Esophagus mucosa (tissue), 1 donor: ENCODE measurements around the gene ZNF778. TPM values are rescaled to one million over a fixed set of nuclear protein-coding genes. Genes with fewer than 3 reads are reported as not detected.
"Not testable (repeated sequence)": the region's sequence is repeated elsewhere in the genome, so short reads cannot be mapped to it uniquely, and the experiment has no call there.

Experiments used
- ATAC-seq: fragments of 200-7000 bp; cut with Tn5 transposase; one replicate; pipeline ENCODE4 v1.9.1; 2020
- total RNA-seq: library from RNA; stranded (reverse); gene quantifications from one replicate; pipeline ENCODE4 v1.2.4, GENCODE V29; 2023
- donor health status: DM: yes; HTN: yes; CAD: no.

The ZNF778 gene
- total RNA-seq, 1 donor from 2014 or later = 5.3 TPM

DNA sequence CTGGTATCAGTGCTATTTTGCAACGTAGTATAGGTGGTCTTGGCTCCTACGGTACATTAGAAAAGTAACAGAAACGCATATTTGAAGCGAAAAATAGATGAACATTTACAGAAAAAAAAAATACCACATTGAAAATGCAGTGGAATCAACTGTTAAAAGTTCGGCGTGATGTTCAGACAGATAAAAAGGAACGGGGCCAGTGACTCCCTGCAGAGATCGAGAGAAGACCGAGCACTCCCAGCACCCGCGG, 440 bp upstream of the ZNF778 start:
- ATAC-seq = no peak

DNA sequence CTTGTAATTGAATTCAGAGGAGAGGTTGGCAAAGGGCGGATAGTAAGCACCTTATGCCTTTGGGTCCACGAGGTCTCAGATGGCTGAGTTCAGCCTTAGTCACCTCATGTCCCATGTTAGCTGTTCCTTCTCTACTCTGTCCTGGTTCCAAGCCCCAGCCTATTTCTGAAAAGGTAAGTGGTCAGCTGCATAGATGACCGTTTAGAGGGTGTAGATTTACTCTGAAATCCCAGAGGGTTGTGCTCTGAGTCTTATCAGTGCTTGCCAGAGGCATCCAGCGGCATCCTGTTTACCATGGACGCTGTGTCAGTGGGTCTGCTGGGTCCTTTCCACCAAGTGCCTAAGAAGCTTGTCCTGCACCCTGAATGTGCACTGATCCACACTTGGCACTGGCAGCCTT, 1.9 kb downstream of the ZNF778 start:
- ATAC-seq = no peak

DNA sequence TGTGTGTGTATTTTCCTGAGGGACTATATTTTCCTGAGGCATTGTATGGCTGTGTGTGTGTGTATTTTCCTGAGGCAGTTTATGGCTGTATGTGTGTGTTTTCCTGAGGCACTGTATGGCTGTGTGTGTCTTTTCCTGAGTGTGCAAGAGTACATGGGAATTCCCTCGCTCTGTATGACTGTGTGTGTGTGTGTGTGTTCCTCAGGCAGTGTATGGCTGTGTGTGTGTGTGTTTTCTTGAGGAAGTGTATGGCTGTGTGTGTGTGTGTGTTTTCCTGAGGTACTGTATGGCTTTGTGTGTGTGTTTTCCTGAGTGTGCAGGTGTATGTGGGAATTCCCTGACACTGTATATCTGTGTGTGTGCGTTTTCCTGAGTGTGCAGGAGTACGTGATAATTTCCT, 4.1 kb downstream of the ZNF778 start:
- no peak for ATAC-seq

DNA sequence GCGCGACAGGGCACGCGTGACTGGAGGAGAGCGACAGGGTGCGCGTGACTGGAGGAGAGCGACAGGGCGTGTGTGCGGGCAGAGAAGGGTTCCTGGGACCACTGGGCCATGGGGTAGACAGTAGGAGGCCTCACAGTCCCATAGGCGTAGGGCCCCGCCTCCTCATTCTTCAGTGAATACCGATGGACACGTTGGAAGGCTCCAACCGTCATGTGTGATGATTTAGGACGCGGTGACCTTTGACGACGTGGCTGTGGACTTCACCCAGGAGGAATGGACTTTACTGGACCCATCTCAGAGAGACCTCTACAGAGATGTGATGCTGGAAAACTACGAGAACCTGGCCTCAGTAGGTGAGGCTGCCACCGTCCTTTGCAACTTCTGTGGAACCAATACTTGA, 5.4 kb downstream of the ZNF778 start:
- no peak for ATAC-seq

GRCh38 chr16:89224665-89225064, 7.2 kb downstream of the ZNF778 start:
- ATAC-seq = no peak

DNA sequence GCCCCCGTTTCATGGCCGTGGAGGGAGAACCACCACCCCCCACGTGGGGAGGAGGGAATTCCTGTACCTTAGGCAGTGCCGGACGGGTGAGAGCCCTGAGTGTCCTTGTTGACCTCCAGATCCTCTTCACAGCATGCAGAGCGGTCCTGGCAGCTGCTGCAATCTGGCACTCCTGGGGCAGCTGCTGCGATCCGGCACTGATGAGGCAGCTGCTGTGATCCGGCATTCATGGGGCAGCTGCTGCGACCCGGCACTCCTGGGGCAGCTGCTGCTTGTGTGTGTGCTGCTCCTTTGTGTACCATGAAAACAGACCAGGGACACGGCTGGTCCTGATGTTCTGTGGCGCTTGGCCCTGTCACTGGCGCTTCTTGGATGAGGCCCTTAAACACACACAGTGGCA, 12.8 kb downstream of the ZNF778 start:
- ATAC-seq = no peak

GRCh38 chr16:89232107-89232506, 14.6 kb downstream of the ZNF778 start:
- no peak for ATAC-seq

DNA sequence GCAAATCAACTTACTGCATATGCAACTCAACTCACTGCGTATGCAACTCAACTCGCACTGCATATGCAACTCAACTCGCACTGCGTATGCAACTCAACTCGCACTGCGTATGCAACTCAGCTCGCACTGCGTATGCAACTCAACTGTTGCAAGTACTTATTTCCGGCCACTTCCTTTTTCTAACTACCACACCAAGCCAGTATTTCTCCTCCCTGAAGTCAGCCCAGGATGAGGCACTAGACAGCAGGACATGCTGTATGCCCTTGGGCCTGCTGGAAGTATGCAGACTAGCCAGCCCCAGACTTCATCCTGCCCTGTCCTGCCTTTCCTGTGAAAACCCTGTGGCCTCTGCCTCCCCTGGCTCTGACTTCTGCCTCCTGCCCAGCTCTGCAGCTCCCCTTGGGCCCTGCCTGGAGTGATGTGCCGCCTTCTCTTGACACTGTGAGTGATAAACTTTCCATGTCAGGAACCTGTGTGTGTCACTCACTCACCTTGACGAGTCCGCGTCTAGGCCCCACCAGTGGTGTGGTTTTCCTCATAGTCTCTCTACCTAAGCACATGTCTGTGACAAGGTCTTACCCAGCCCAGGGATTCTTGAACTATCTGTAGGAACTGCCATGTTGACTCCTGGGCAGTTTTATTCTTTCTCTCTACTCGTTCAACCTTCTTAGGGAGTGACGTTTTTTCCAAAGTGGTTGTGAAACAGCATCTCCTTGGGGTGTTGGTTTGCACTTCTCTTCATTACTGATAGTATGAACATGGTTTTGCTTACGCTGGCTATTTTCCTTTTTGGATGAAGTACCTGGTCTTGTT, 16.4 kb downstream of the ZNF778 start:
- no peak for ATAC-seq

DNA sequence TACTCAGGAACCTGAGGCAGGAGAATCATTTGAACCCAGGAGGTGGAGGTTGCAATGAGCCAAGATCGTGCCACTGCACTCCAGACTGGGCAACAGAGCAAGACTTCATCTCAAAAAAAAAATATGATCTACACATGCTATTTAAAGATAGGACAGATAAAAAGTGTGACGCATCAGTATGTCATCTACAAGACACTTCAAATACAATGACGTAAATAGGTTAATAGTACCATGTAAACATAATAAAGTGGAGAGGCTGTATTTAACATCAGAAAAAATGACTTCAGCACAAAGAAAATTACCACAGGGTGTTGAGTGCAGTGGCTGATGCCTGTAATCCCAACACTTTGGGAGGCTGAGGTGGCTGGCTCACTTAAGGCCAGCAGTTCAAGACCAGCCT, 20.2 kb downstream of the ZNF778 start:
- ATAC-seq = no peak

DNA sequence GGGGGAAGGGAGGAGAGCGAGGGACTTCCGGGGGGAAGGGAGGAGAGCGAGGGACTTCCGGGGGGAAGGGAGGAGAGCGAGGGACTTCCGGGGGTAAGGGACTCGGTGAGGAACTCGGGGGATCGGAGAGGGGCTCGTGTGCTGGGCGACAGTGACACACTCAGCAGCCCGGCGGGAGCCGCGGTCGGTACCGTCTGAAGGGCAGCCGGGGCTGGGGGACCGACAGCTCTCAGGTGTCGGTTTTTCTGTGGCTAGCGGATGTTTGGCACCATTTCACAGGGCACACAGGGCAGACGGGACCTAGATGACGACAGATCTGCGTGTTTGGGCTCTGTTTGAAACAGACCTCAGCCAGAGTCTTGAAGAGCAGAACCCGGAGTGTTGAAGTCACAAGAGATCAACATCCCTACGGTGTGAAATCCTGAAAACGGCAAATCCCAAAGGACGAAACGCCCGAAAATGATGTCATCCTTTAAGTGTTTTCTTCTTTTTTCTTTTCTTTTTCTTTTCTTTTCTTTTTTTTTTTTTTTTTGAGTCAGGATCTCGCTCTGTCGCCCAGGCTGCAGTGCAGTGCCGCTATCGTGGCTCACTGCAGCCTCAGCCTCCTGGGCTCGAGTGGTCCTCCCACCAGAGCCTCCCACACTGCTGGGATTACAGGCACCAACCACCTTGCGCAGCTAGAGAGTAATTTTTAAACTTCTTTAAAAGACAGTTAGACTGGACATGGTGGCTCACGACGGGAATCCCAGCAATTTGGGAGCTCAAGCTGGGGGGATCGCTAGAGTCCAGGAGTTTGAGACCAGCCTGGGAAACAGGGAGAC, 23.9 kb downstream of the ZNF778 start:
- ATAC-seq = peak; percentile 64

DNA sequence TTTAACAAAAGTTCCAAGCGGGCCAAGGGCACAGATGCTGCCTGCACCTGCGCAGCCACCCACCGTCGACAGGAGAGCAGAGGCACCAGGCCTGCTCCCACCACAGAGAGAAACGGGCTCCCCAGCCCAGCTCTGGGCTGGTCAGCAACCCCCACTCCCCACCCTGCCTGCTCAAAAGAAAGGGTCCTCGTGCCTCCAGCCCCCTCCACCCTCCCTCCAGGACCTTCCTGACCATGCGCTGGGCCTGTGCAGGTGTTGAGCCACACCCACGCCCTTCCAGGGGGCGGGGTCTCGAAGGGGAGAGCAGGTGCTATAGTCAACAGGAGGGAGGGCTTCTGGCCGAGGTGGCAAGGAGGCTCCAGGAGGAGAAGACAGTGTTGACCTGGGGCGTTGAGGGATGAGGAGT, 25.3 kb downstream of the ZNF778 start:
- no peak for ATAC-seq

DNA sequence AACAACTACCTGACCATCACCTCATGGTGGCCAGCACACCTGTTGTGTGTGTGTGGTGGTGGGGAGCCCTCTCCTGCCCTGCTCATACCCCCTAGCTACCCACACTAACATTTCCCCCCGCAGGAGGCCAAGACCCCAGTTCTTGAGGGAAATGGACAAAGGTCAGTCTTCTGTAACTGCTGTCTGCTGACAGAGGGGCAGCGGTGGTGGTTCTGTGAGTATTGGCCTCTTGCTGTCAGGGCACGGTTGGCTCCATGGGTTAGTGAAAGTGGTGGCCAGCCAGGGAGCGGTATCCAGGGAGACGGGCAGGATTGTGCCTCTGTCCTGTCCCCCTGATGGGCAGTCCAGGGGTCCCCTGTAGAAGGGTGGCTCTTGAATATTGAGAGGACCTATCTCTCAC, 26.2 kb downstream of the ZNF778 start:
- no peak for ATAC-seq

DNA sequence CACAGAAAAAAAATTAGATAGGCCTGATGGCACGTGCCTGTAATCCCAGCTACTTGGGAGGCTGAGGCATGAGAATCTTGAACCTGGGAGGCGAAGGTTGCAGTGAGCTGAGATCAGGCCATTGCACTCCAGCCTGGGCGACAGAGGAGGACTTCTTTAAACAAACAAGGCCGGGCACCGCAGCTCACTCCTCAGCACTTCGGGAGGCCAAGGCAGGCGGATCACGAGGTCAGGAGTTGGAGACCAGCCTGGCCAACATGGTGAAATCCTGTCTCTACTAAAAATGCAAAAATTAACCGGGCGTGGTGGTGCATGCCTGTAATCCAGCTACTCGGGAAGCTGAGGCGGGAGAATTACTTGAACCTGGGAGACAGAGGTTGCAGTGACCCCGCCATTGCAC, 26.8 kb downstream of the ZNF778 start:
- ATAC-seq = not testable (repeated sequence)

GRCh38 chr16:89244754-89245153, 27.3 kb downstream of the ZNF778 start:
- no peak for ATAC-seq

- ATAC-seq = no peak
These were observed 28.9 kb downstream of the ZNF778 start for GRCh38 chr16:89246383-89246902.

- ATAC-seq = peak; percentile 98
These were observed 29.6 kb downstream of the ZNF778 start for GRCh38 chr16:89246903-89247733.

GRCh38 chr16:89247734-89248075, 30.2 kb downstream of the ZNF778 start:
- not testable (repeated sequence) for ATAC-seq

DNA sequence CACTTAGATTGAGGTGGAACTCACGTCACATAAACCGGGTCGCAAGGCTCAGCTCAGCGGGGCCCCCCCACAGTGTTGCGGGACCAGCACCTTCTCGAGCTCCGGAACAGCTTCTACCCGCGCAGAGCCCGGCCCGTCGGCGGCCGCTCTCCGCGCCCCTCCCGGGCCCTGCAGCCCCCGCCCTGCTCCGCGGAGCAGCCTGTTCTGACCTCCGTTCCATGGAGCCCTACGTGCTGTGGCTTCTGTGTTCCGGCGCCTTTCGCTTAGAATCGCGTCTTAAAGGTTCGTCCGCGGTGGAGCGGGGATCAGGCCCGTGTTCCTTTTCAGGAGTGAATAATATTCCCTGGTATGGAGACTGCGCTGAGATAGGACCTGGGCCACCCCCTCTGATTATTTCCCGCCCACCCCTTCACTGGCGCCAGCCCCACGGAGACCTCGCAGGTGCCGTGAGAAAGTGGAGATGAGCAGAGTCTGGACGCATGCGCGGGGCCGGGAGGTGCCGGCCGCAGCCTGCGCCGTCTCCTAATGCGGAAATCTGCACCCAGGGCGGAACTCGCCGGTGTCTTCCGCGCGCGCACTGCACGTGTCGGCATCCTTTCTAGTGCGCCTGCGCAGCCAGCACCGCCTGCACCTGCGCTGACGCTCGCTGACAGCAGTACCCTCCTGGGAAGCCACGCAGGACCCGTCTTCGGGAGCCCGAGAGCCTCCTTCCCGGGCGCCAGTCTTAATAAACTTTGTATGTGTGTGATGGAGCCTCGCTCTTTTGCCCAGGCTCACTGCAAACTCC, 30.9 kb downstream of the ZNF778 start:
- ATAC-seq = no peak

DNA sequence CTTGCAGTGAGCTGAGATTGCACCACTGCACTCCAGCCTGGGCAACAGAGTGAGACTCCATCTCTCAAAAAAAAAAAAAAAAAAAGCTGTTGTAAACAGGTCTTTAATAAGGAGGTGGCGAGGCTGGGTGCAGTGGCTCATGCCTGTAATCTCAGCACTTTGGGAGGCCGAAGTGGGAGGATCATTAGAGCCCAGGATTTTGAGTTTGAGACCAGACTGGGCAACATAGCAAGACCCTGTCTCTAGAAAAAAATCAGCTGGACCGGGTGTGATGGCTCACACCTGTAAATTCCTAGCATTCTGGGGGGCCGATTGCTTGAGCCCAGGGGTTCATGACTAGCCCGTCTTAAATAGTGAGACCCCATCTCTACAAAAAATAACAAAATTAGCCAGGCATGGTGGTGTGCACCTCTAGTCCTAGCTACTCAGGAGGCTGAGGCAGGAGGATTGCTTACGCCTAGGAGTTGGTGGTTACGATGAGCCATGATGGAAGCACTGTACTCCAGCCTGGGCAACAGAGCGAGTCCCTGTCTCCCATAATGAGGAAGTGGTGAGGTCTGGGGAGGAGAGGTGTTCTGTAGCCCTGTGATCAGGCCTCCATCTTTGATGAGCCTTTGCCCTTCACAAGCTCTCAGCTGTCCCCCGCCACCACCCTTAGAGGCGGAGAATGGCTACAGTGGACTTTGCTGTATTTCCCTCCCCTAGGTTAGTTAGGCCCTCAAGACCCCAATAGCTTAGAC, 36.2 kb downstream of the ZNF778 start:
- ATAC-seq = no peak

DNA sequence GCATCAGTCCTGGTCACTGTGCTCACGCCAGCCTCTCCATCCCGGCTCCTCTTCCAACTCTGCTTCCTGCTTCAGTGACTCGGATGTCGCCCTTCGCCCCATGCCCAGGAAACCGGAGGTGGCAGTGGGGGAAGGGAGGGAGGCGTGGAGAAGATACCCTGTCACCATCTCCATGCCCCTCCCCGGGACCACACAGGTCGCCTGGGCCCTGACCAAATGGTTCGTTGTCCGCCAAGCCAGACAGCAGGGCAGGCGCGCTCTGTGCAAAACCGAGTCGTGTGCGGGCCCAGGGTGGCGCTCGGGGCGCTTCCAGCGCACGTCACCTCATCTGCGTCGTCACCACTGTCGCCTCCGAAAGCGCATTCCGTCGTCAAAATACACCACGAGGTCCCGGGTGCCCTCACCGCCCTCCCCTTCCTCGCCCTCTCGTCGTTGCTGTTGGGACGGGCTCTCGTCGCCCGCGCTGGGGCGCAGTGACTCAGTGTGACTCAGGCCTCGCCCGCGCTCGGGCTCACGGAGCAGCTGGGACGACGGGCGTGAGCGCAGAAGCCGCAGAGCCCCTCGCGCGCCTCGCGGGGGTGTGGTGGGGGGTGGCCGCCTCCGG, 39.2 kb downstream of the ZNF778 start:
- peak; percentile 92 for ATAC-seq

DNA sequence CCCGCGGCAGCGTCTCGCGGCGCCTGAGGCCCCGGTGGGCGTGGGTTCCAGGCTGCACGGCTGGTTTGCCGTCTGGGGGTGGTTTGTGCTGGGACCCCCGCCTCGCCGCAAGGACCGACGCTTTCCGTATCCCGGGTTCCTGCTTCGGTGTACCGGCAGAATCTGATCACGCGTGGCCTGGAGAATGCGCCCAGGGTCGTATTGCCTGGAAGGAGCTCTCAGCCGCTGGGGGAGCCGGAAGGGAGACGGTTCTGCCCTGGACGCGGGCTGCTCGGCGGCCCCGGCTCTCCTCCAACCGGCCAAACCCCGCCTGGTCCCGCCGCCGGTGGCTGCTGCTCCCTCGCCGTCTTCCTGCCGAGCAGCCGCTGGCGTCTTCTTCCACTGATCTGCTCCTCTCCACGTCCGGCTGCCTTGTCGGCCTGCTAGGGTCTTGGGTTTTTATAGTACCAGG, 39.8 kb downstream of the ZNF778 start:
- ATAC-seq = peak; percentile 50
